Neutrophil (primary cell): ENCODE data around the gene PLXNA2.

Experiments
- H3K27ac ChIP-seq: fragments of 200-600 bp; sonication (generic); 2 replicates; pipeline ENCODE4 v1.5.1; 2016; ENCODE audit warnings: mild to moderate bottlenecking, moderate library complexity
- H3K27me3 ChIP-seq: fragments of 200-600 bp; sonication (generic); 2 replicates; pipeline ENCODE4 v1.6.0; 2016; ENCODE audit warnings: mild to moderate bottlenecking
- H3K36me3 ChIP-seq: fragments of 200-600 bp; sonication (generic); 2 replicates; pipeline ENCODE4 v1.5.1; 2017
- H3K4me1 ChIP-seq, 2 experiments: fragments of 200-600 bp in 1 of 2; sonication (generic) in 1 of 2; 1 replicate in 1 of 2; 2 replicates in 1 of 2; pipeline versions ENCODE4 v1.5.1 to v1.6.1; 2013 to 2016; ENCODE audit warnings: low read depth in 1 of 2, low read length in 1 of 2, mild to moderate bottlenecking in 1 of 2, moderate library complexity in 1 of 2; ENCODE audit not compliant: control insufficient read depth in 1 of 2, insufficient read depth in 1 of 2
- H3K4me3 ChIP-seq, 2 experiments: fragments of 200-600 bp in 1 of 2; sonication (generic) in 1 of 2; 1 replicate in 1 of 2; 2 replicates in 1 of 2; pipeline ENCODE4 v1.5.1; 2013 to 2016; ENCODE audit warnings: low read depth in 1 of 2, low read length in 1 of 2, mild to moderate bottlenecking in 1 of 2, moderate library complexity in 1 of 2
- H3K9me3 ChIP-seq: fragments of 200-600 bp; sonication (generic); 2 replicates; pipeline ENCODE4 v1.5.1; 2016
- CTCF ChIP-seq: fragments of 200-600 bp; sonication (generic); IDR thresholded peaks from 2 replicates; pipeline ENCODE4 v1.5.1; 2016; ENCODE audit warnings: antibody characterized with exemption

PLXNA2 gene

GRCh38 chr1:208058267-208058666, 185.9 kb downstream of the PLXNA2 start:
- Histone ChIP-seq H3K27me3 (peaks cover under 1% of the 10 kb centered on the region), H3K4me1 (no peaks in the 10 kb centered on the region), H3K36me3 (no peaks in the 10 kb centered on the region), H3K27ac (no peak overlapping the region), H3K4me3 (no peak overlapping the region), H3K9me3 (no peaks in the 10 kb centered on the region)
- TF ChIP-seq CTCF, result no peak

GRCh38 chr1:208057056-208057455, 187.1 kb downstream of the PLXNA2 start:
- peaks cover 6% of the 10 kb centered on the region for H3K27me3 ChIP-seq
- TF ChIP-seq CTCF, result no peak
- H3K27ac ChIP-seq, result no peak overlapping the region
- H3K36me3 ChIP-seq, result no peaks in the 10 kb centered on the region
- no peaks in the 10 kb centered on the region for H3K9me3 ChIP-seq
- H3K4me1 ChIP-seq, result no peaks in the 10 kb centered on the region
- no peak overlapping the region for H3K4me3 ChIP-seq

GRCh38 chr1:208055535-208055934, 188.6 kb downstream of the PLXNA2 start:
- Histone ChIP-seq H3K4me3 (no peak overlapping the region), H3K36me3 (no peaks in the 10 kb centered on the region), H3K9me3 (no peaks in the 10 kb centered on the region), H3K27me3 (peaks cover 6% of the 10 kb centered on the region), H3K27ac (no peak overlapping the region), H3K4me1 (no peaks in the 10 kb centered on the region)
- TF ChIP-seq CTCF, result no peak

GRCh38 chr1:208054911-208055379, 189.2 kb downstream of the PLXNA2 start:
- TF ChIP-seq CTCF, result no peak
- Histone ChIP-seq H3K9me3 (no peaks in the 10 kb centered on the region), H3K4me3 (no peak overlapping the region), H3K27ac (no peak overlapping the region), H3K4me1 (no peaks in the 10 kb centered on the region), H3K36me3 (no peaks in the 10 kb centered on the region), H3K27me3 (peaks cover 6% of the 10 kb centered on the region)

- Histone ChIP-seq H3K9me3 (no peaks in the 10 kb centered on the region), H3K4me3 (no peak overlapping the region), H3K4me1 (no peaks in the 10 kb centered on the region), H3K36me3 (no peaks in the 10 kb centered on the region), H3K27ac (no peak overlapping the region), H3K27me3 (peaks cover 6% of the 10 kb centered on the region)
- TF ChIP-seq CTCF, result no peak
Measured at GRCh38 chr1:208054485-208054884, 189.7 kb downstream of the PLXNA2 start.

GRCh38 chr1:208053661-208054060, 190.5 kb downstream of the PLXNA2 start:
- H3K27me3 ChIP-seq, result peaks cover 6% of the 10 kb centered on the region
- H3K36me3 ChIP-seq, result no peaks in the 10 kb centered on the region
- no peaks in the 10 kb centered on the region for H3K4me1 ChIP-seq
- no peak for TF ChIP-seq CTCF
- no peak overlapping the region for H3K27ac ChIP-seq
- no peaks in the 10 kb centered on the region for H3K9me3 ChIP-seq
- H3K4me3 ChIP-seq, result no peak overlapping the region
